Activated naive CD4-positive, alpha-beta T cell treated with Interleukin-2 at 50 U/mL for 16 hours (primary cell): ENCODE measurements around the gene DRICH1.
"Not testable (repeated sequence)": the region's sequence is repeated elsewhere in the genome, so short reads cannot be mapped to it uniquely, and the experiment has no call there.

ENCODE experiments used
- DNase-seq: peaks from one replicate; pipeline ENCODE4 v3.0.0-alpha.2; 2020

Gene DRICH1, protein sequence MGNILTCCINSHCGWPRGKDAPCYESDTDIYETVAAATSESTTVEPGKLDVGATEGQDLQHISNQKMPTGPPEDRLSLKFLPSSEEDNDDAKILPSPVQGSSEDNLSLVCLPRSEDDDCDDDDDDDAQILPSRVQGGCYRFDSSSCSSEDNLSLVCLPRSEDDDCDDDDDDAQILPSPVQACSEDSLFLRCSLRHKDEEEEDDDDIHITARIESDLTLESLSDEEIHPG

DNA sequence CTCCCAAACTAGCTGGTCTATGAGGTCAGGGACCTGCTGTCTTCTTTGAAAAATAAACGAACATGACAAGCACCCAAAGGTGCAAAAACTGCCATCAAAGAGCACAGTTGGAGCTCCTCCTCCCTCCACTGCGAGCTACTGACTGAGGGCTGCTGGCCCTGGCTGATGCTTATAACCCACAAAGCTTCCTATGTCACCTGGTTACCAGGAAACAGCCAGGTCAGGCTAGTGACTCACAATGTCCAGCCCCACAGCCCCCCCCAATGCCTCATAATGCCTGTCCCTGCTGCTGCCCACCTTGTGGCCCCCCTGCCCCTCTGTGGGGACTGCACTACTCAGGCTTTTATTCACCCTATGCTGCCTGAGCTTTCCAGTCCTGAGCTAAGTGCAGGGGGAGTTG lies at the start of gene DRICH1:
Gene DRICH1, minus strand, starts transcription at position 144 of the 400 bp plus-strand sequence. CDS start 298 bp downstream, outside the sequence.
- DNase-seq = no peak

DNA sequence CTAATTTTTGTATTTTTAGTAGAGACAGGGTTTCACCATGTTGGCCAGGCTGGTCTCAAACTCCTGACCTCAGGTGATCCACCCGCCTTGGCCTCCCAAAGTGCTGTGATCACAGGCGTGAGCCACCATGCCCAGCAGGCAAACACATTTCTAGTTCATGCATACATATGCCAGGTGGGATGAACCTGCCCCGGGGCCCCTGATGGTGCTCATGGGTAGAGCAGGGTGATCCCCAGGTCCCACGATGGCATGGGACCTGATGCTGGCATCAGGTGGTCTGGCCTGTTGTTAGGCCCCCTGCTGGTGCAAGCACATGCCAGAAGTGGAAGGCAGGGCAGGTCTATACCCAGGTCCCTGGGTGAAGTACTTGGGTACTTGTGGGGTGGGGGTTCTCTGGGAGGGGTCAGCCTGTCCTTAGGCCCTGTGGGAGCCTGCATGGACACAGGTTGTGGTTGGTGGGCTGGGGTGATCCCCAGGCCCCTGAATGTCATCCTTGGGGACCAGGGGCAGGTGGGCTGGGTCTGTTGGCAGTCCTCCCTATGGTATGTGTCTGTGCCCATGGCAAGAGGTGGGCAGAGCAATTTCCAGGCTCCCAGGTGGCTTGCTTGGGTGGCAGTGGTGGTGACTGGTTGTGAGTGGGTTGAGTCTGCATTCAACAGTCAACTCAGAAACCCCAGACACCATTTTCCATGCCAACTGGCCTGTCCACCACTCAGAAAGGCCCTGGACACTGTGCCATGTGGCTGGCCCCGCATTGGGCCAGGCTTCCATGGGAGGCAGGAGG lies 49.1 kb upstream of the DRICH1 start:
- no peak for DNase-seq

DNA sequence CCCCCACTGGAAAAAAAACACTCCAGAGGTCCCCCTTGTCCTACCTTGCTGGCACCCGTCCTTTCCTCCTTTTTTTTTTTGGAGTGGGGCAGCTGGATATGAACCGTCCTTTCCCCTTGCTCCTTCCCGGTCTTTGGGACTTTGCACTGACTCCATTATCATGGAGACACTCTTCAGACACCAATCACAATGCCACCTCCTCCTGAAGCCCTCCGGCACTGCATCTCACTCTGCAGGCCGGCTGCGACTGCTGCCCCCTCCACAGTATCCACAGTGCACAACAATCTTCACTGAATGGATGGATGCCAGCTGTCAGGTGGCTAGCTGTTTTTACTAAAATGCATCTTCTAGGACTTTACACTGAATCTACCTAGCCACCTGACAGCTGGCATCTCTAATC lies 46.0 kb upstream of the DRICH1 start:
- no peak for DNase-seq

DNA sequence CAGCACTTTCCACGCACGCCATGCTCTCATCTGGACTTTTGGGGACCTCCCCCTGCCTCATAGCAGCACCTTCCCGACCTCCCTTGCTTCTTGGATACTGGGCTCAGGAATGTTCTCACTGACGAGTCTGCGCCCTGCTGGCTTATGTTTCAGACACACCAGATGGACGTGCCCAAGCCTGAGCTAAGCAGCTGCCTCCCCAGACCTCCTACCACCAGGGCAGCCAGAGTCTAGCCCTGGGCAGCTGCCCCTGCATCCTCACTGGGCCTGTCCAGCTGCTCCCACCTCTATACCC lies 45.5 kb upstream of the DRICH1 start:
- DNase-seq = no peak

DNA sequence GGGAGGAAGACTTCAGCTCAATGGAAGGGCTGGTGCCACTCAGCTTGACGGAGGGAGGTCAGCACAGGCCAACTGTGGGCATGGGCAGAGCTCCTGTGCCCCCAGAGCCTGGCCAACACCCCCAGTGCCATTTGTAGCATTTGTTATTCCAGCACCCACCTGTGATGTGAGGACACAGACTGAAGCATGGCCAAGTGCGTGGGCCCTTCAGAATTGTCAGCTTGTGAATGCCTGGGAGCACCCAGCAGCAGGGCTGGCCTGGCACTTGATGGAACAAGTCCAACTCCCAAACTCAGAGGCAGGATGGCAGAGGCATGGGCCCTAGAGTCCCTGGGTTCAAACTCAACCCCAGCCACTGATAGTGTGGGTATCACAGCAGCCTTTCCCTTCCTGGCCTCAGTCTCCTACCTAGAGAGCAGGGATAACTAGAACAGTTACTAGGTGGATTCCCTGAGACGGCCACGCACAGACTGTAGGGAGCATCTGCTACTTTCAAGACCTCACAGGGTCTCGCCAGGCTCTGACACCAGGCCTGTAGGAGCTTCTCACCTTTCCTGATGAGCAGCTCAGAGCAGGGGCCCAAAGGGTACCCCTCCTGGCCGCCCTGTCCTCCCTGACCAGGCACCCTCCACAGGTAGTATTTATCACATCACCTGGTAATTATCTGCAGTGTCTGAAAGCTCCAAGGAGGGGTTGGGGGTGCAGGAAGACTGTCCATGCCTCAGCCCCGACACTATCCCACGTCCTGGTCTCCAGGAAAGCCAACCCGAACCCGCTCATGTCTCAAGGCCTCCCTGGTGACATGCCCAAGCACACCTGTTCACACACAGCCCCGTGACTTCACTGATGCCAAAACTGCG lies 45.0 kb upstream of the DRICH1 start:
- DNase-seq = not testable (repeated sequence)

DNA sequence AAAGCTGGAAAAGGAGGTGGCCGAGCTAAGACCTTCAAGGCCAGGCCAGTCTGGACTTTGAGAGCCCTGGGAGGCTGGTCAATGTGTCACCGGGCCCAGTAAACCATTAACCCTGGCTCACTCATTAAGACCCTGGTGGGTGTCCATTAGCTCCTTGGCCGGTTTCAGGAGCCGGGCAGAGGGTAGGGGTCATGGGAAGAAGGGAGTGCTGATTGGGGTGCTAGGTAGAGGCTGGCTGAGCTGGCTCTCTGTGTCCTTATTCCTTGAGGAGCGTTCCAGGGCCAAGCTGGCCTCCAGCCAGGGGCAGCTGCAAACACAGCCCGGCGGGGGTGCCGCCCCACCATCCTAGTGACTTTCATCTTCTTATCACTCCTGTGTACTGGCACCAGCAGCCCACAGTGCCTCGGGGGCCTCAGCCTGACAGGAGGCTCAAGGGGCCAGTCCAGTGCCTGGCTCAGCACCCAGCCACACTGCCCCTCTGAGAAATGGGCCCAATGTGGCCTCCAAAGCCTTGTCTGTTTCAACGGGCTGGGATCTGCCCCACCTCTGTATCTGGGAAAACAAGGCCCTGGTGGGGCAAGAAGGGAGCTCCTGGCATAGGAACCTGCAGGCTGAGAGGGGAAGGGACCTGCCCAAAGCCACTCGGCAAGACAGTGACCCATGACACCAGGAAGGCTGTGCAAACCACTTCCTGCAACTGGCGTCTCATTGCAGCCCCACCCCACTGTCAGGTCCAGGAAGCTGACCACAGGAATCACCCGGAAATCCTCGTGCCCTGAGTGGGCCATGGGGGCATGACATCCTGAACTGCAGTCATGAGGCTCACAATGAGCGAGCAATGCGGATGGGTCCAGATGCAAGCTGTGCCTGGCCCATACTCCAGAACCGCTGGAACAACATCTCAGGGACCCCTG lies 43.6 kb upstream of the DRICH1 start:
- DNase-seq = no peak

DNA sequence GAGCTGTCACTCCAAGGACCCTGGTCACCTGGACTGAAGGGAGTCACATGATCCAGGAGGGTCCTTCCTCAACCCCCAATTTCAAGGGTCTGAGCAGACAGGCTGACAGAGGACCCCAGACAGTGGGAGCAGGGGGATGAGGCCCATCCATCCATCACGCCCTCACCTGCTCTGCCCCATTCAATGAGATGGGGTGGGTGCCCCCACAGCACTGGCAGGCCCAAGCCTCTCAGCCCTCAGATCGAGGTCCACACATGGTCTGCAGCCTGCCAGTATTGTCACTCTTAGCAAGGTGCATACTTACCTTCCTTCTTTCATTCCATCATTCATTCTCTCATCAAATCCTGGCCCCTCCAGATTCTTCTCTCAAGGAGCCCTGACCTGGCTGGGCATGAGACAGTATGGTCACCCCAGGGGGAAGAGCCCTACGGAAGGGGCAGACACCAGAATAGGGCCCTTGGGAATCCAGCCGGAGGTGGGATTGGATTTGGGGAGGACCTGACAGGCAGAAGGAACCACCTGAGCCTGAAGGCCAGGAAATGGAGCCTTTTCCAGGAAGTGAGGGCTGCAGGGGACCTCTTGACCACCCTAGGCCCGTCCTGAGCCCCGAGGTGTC lies 42.9 kb upstream of the DRICH1 start:
- not testable (repeated sequence) for DNase-seq

DNA sequence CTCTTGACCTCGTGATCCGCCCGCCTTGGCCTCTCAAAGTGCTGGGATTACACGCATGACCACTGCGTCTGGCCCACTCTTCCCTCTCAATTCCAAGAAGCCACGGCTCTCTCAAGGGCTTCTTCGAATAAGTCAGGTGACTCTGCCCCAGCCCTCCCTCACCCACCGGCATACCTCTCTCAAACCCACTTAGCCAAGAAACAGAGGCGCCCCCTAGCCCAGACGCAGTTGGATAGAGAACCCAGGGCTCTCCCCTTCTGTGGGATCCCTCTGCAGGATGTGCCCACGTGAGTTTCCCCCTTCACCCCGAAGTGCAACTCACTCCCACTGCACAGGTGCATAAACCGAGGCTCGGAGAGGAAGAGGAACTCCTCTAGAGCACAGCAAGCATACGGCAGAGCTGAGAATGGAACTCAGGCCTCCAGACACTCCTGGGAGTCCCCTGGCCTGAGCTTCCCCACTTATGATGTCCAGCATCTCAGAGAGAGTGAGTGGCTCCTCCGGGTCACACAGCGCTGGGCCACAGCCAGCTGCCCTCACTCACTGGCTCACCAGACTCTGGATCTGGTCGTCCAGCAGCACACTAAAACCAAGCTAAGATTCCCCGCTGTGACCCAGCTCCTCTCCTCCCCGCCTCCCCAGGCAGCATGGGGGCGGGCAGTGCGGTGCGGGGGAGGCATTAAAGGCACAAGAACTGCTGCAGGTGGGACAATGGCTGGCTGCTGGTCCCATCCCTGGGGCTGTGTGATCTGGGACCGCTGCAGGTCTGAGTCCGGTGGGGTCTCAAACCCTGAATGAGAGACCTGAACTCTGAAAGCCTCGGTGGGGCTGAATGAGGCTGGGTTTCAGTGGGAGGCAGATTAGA lies 41.9 kb upstream of the DRICH1 start:
- DNase-seq = no peak

DNA sequence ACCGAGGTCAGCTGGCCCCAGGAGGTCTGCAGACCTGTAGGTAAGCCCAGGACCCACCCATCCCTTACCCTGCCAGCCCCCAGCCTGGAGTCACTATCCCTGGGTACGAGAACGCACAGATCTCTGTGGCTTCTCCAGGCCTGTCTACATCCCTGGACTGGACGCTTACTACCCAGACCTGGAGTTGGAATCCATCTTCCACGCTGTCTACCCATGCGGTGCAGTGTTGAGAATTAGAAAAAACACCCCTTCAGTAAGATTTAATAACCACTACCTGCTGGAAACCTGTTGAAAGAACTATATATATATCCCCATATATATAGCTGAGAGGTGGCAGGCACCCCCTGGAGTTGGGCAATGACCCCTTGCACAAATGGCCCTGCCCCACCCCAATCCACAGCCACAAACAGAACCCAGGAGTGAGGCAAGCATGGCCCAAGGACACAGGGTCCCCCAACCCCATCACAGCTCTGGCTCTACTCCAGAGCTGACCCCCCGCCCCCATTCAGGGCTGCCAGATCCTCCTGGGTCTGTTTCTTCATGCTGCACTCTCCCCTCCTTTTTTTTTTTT lies 41.0 kb upstream of the DRICH1 start:
- no peak for DNase-seq

DNA sequence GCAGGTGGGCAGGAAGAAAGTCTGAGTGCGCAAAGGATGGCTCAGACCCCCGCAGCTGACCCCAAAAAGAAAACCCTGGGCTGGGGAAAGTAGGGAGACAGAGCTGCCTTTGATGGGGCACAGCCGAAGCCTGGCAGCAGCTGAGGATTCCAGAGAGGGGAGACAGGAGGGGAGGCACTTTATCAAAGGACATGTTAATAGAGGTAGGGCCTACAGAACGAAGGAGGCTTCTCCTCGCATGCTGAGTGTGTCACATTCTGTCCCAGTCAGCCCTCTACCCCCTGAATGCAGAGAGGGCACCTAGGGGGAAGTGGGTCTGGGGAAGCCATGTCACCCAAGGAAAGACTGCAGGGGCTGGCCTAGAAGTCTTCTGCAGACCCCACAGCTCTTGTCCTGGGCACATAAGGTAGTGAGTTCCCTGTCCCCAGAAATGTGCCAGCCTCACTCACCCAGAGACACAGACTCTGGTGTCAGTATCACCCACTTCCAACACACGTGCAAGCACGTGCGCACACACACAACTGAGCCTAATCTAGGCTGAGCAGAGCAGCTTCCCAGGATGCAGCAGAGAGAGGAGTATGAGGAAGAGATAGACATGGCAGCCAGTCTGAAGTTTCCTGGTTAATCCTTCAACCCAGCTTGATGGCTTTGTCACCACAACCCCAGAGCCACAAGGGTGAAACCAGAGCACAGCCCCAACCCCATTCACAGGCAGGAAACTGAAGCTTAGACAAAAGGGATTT lies 40.4 kb upstream of the DRICH1 start:
- DNase-seq = not testable (repeated sequence)

DNA sequence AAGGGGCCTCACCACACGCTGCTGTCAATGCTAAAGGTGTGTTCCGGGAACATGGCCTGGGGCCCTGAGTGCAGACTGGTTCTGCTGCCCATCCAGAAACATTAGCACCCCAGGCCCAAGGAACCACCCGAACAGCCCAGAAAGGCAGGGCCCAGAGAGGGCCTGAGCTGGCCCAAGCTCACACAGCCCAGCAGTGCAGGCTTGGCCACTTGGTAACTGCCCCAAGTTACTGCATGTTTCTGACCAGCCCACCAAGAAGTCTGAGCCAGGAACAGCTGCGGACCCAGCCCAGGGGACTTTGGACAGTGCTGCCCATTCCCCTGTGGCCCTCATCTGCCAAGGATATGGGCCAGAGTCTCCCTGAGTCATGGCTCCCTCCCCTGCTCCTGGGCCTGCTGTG lies 39.3 kb upstream of the DRICH1 start:
- DNase-seq = not testable (repeated sequence)

DNA sequence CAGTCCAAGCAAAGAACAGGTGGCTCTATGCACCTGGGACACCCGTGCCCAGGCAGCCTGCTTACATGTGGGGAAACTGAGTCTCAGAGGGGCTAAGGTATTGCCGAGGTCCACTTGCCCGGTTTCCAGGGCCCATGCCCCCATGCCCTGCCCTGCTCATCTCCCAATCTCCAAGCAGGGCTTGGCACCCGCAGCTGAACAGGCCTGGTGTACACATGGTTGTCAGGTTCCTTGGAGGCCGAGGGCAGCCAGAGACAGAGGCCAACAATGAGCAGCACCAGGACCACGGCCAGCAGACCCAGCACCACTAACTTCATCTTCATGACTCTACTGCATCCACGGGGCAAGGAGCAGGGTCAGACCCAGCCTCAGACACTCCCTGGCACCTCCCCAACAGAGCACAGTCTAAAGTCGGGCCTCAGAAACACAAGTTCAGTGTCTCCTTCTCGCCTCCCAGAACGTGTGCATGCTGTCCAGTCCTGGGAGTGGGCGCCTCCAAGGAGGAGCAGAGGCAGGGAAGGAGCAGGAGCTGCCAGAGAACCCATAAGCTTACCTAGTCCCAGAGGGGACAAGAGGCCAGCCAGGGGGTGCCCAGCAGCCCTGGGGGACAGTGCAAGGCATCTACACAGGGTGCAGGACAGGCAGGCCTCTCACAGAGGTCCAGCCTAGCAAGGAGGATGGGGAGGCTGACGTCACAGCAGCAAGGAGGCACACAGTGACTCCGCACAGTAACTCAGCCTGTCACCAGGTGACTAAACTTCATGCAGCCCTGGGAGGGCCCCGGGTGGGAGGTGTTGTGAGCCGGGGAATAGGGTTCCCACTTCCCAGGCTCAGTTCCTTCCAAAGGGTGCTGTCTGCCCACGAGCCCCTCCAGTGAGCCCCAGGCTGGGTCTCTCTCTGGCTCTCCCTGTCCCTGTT lies 38.5 kb upstream of the DRICH1 start:
- no peak for DNase-seq

DNA sequence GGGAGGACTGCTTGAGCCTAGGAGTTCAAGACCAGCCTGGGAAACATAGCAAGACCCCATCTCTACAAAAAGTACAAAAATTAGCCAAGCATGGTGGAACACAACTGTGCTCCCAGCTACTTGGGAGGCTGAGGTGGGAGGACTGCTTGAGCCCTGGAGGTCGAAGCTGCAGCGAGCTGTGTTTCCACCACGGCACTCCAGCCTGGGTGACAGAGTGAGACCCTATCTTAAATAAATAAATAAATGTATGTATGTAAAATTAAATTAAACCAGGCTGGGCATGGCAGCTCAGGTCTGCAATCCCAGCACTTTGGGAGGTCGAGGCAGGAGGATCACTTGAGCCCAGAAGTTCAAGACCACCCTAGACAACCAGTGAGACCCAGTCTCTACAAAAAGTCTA lies 28.3 kb upstream of the DRICH1 start:
- DNase-seq = not testable (repeated sequence)

DNA sequence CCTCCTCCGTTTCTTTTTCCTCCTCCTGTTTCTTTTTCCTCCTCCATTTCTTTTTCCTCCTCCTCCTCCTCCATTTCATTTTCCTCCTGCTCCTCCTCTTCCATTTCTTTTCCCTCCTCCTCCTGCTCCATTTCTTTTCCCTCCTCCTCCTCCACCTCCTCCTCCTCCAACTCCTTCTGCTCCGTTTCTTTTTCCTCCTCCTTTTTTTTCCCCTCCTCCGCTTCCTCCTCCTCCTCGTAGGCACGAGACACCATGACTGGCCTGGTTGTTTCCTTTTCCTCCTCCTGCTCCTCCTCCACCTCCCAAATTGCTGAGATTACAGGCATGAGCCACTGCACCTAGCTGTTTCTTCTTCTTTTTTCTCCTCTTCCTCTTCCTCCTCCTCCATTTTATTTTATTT lies 25.6 kb upstream of the DRICH1 start:
- no peak for DNase-seq

DNA sequence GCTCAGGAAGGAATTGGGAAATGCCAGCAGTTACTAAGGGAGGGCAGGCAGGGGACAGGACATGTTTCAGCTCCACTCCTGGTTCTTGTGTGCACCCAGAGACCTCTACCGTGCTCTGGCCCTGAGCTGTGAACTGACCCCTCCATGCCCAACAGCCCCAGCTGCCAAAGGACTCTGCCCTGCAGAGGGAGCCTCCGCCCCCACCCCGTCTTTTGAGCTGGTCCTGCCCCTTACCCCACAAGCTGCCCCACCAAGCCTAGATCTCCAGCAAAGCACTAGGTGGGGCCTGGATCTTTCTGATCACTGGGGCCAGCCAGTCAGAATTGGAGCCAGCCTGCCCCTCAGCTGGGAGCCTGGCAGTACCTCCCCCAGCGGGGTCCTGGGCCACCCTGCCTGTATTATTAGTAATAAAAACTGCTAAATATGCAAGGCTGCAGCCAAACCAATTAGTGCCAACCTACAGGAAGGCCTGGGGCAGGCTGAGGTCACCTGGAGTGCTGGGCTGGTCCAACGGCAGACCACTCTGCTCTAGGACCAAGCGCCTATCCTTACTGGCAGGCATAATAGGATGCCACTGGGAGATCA lies 23.9 kb upstream of the DRICH1 start:
- no peak for DNase-seq

DNA sequence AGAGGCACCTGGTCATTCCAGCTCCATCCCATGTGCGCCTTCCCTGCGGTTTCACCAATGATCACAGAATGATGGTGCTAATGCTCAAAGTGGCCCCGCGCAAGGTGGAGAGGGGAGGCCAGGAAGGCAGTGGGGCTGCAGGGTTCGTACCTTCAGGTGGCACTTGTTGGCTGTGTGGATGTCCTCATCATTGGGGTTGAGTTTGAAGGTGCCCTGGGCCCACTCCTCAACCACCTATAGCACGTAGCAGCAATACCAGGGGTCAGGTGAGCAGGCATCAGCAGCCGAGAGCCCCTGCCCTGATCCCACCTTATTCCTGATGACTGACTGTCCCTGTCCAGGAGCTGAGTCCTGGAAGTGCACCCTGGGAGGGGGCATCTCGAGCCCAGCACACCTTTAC lies 20.6 kb upstream of the DRICH1 start:
- DNase-seq = no peak

DNA sequence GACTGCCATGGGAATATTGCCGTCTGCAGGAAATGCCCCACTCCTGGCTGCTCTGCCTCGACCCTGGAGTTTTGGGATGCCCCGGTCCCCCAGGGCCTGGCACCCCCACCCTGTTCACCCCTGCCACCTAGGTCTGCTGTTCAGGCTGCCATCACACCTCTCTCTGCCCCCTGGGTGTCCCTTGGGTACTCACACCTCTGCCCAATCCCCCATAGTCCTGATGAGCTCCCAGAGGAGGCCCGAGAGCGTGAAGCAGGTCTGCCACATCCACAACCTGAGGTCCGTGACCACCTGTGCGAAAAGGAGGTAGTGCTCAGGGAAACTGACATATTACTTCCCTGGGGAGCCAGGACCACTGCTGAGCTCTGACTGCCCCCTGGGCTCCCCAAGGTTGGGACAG lies 20.2 kb upstream of the DRICH1 start:
- DNase-seq = no peak

DNA sequence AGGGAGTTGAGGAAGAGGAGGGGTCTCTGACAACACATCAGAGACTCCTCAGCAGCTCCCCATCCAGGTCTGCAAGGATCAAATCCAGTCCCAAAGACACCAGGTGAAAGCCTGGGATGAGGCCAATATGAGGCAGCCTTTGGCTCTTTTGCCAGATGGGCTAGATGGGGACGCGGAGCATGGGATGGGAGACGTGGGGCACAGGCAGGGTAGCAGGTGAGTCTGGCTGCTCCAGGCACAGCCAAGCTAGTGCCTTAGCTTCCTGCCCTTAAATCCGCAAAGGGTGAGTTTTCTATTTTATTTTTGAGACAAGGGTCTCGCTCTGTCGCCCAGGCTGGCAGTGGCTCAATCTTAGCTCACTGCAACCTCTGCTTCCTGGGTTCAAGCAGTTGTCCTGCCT lies 19.6 kb upstream of the DRICH1 start:
- DNase-seq = no peak

DNA sequence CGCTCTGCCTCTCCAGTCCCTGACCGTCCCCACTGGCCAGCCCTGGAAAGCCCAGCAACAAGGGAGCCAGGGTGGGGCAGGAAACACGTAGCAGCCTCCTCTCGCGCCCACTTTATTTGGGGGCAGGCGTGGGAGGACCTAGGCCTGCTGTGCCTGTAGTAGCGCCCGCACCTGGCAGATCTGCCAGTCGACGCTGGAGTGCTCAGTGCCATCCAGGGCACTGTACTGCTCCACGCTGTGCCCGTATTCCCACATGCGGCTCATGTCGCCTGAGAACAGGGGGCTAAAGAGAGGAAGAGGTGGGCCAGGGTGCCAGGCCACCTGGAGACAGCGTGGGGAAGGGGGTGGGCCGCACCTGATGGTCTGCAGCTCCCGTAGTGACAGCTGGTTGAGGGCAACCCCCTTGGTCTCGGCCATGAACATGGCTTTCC lies 17.0 kb upstream of the DRICH1 start:
- no peak for DNase-seq
